Upper lobe of left lung (tissue), 6 donors: ENCODE measurements around the gene PHTF1. TPM values are rescaled to one million over a fixed set of nuclear protein-coding genes. Genes with fewer than 3 reads are reported as not detected.

Experiments
- ATAC-seq, 2 donors: fragments of 200-7000 bp; cut with Tn5 transposase; one replicate each; pipeline ENCODE4 v1.9.1; 2022; ENCODE audit warnings: mild to moderate bottlenecking in 2 of 2, moderate library complexity in 2 of 2; ENCODE audit not compliant: low FRiP score in 2 of 2
- DNase-seq, 2 donors: peaks; one replicate each; pipeline ENCODE4 v3.0.0-alpha.2; 2019 to 2020
- H3K27ac ChIP-seq, 4 donors: fragments of 200-600 bp; sonication (generic); one replicate each; pipeline ENCODE4 v1.5.1; 2016 to 2019
- H3K27me3 ChIP-seq, 4 donors: fragments of 200-600 bp; sonication (generic); one replicate each; pipeline ENCODE4 v1.5.1; 2017 to 2019
- H3K36me3 ChIP-seq, 4 donors: fragments of 200-600 bp; sonication (generic); one replicate each; pipeline ENCODE4 v1.5.1; 2016 to 2019
- H3K4me1 ChIP-seq, 4 donors: fragments of 200-600 bp; sonication (generic); one replicate each; pipeline ENCODE4 v1.5.1; 2018 to 2019
- H3K4me3 ChIP-seq, 4 donors: fragments of 200-600 bp; sonication (generic); one replicate each; pipeline ENCODE4 v1.5.1; 2017 to 2019; ENCODE audit warnings: mild to moderate bottlenecking in 2 of 4, moderate library complexity in 1 of 4
- H3K9me3 ChIP-seq, 4 donors: fragments of 200-600 bp; sonication (generic); one replicate each; pipeline ENCODE4 v1.5.1; 2018 to 2019
- EP300 ChIP-seq, 4 donors: sonication (generic); formaldehyde crosslinking; IDR thresholded peaks; one replicate each; pipeline ENCODE4 v1.5.1; 2017; ENCODE audit warnings: antibody characterized with exemption in 4 of 4, control low read depth in 2 of 4
- POLR2A ChIP-seq, 4 donors: fragments of 450-650 bp; IDR thresholded peaks; one replicate each; pipeline ENCODE4 v1.5.1; 2016 to 2017; ENCODE audit warnings: antibody characterized with exemption in 4 of 4, mild to moderate bottlenecking in 2 of 4
- POLR2AphosphoS5 ChIP-seq, 2 donors: sonication (generic); formaldehyde crosslinking; IDR thresholded peaks; one replicate each; pipeline ENCODE4 v1.5.1; 2017; ENCODE audit warnings: antibody characterized with exemption in 2 of 2
- WGBS, 2 donors: methylation state at CpG; one replicate each; pipeline ENCODE4 v1.1.5; 2017 to 2018; 5-methylcytosine and 5-hydroxymethylcytosine counted together
- total RNA-seq, 6 donors: library from RNA; depleted of rRNA in 4 of 6; stranded (reverse); fragments of >200 nt in 4 of 6; gene quantifications; one replicate each; pipeline versions ENCODE4 v1.1.0 to v1.2.1, GENCODE V29; 2016 to 2021
- TF ChIP-seq, protein P1 (sequence below), 6 experiments: fragments of 450-650 bp in 4 of 6; fragments of 200-600 bp in 2 of 6; sonication (generic) in 2 of 6; IDR thresholded peaks; one replicate each; pipeline ENCODE4 v1.5.1; 2016 to 2019; ENCODE audit warnings: antibody characterized with exemption in 6 of 6
- donor health status: DM: no; HTN: no; CAD: no; lungs with moderate emphysema.
- donor health status: DM: no; HTN: yes; CAD: no; lungs with severe emphysema.

The PHTF1 gene
- total RNA-seq, 6 donors from 2014 or later: 14.7 to 42.3 (median 22.7) TPM

DNA sequence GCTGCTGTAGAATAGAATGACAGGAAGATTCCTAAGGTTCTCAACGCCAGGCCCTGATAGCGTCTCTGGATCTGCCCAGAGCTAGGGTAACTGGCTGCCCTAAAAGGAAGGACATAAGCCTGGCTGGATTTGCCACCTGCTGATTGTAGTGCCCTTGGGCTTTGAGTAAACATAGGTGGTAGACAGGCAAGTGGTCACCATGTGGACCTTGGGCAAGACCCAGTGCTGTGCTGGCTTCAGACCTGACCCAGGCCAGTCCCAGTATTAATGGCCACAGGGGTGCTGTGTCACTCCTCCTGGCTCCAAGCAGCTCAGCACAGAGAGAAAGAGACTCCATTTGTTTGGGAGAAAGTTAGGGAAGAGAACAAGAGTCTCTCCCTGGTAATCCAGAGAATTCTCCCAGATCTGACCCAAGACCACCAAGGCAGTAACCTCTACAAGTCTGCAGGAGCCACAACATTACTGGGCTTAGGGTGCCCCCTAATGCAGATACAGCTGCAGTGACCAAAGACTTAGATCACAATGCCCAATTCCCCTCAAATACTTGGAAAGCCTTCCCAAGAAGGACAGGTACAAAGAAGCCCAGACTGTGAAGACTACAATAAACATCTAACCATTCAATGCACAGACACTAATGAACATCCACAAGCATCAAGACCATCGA is 44.5 kb downstream of the PHTF1 start:
- Histone ChIP-seq H3K4me3 (no peak overlapping the region), H3K9me3 (peaks cover 0 to 6% (median 0%) of the 10 kb centered on the region in 4 donors), H3K27ac (no peak overlapping the region), H3K36me3 (peaks cover 0 to 40% (median 34%) of the 10 kb centered on the region in 4 donors), H3K27me3 (no peaks in the 10 kb centered on the region), H3K4me1 (no peaks in the 10 kb centered on the region)
- peak in 1 of 2 donors; percentile 15 for ATAC-seq
- DNase-seq: no peak
- TF ChIP-seq POLR2AphosphoS5 (IDR thresholded peaks at IDR 0.05): no peak
- TF ChIP-seq EP300 (IDR thresholded peaks at IDR 0.05): no peak
- TF ChIP-seq POLR2A (IDR thresholded peaks at IDR 0.05): no peak
- TF ChIP-seq, protein P1, sequence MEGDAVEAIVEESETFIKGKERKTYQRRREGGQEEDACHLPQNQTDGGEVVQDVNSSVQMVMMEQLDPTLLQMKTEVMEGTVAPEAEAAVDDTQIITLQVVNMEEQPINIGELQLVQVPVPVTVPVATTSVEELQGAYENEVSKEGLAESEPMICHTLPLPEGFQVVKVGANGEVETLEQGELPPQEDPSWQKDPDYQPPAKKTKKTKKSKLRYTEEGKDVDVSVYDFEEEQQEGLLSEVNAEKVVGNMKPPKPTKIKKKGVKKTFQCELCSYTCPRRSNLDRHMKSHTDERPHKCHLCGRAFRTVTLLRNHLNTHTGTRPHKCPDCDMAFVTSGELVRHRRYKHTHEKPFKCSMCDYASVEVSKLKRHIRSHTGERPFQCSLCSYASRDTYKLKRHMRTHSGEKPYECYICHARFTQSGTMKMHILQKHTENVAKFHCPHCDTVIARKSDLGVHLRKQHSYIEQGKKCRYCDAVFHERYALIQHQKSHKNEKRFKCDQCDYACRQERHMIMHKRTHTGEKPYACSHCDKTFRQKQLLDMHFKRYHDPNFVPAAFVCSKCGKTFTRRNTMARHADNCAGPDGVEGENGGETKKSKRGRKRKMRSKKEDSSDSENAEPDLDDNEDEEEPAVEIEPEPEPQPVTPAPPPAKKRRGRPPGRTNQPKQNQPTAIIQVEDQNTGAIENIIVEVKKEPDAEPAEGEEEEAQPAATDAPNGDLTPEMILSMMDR (IDR thresholded peaks at IDR 0.05): no peak
- 94 to 96% methylated on average over 3 of the region's 3 CpGs for WGBS, 2 donors

DNA sequence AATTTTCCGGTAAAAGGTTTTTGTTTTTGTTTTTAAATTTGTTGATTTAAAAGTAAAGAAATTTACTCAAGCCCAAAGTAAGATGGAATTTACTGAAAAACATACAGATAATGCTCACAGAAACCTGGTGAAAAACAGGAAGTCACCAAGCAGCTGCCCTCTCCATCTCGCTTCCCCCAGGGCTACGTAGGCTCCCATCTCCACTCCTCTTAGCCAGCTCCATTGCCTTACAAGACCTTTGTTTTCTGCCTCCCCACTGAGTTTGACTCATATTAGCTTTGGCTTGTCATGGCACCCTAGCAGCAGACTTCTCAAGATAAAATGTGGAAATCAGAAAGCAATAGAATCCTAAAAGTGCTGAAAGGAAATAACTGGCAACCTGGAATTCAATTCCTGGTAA is 57.9 kb downstream of the PHTF1 start:
- Histone ChIP-seq H3K27ac (no peak overlapping the region), H3K27me3 (no peaks in the 10 kb centered on the region), H3K4me3 (no peak overlapping the region), H3K9me3 (no peaks in the 10 kb centered on the region), H3K4me1 (no peaks in the 10 kb centered on the region), H3K36me3 (peaks cover 0 to 39% (median 7%) of the 10 kb centered on the region in 4 donors)
- TF ChIP-seq EP300 (IDR thresholded peaks at IDR 0.05) (no peak), POLR2AphosphoS5 (IDR thresholded peaks at IDR 0.05) (no peak), POLR2A (IDR thresholded peaks at IDR 0.05) (no peak)
- TF ChIP-seq, protein P1 (IDR thresholded peaks at IDR 0.05): no peak
- no peak for DNase-seq
- WGBS, 2 donors: 85 to 88% methylated on average over 3 of the region's 3 CpGs
- ATAC-seq: no peak

DNA sequence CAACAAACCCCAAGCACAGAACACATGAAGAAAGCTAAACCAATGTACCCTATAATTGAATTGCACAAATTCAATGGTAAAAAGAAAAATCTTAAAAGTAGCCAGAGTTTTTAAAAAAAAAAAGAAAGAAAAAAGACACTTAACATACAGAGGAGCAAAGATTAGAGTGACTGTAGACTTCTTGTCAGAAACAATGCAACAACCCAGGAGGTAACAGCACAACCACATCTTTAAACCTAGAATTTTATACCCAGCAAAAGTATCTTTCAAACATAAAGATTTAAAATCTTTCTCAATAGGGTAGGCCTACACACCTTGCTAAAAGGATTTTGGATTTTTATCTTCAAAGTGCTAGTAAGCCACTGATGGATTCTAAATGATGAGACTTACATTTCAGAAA is 64.4 kb downstream of the PHTF1 start:
- Histone ChIP-seq H3K4me3 (no peak overlapping the region), H3K4me1 (no peaks in the 10 kb centered on the region), H3K9me3 (peaks cover 3 to 23% (median 14%) of the 10 kb centered on the region in 4 donors), H3K27ac (no peak overlapping the region), H3K27me3 (no peaks in the 10 kb centered on the region), H3K36me3 (peaks cover 0 to 21% (median 7%) of the 10 kb centered on the region in 4 donors)
- no peak for DNase-seq
- no peak for ATAC-seq
- no peak for TF ChIP-seq POLR2A (IDR thresholded peaks at IDR 0.05)
- TF ChIP-seq POLR2AphosphoS5 (IDR thresholded peaks at IDR 0.05): no peak
- TF ChIP-seq, protein P1 (IDR thresholded peaks at IDR 0.05): no peak
- TF ChIP-seq EP300 (IDR thresholded peaks at IDR 0.05): no peak

DNA sequence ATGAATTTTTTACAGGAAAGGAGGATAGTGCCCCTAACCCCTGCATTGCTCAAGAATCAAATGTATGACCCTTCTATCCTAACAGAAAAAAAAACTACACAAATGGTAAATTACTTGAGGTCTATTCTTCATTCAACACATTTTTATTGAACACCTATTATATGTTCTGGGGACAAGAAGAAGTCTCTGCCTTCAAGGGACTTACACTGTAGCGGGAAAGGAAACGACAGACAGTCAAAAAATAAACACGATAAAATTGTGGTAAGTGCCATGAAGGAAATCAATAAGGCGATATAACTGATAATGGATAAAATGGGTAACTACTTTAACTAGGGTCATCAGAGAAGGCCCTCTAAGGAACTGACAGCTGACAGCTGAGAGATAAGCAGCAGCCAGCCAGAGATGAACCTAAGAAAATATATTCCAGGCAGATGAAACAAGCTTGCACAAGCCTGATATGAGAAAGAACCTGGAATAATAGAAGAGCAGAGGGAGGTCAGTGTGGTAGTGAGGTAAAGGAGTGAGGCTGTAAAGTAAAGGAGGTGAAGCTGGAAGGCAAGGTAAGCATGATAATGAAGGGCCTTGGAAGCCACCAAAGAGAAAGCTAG is 66.4 kb downstream of the PHTF1 start:
- no peak for TF ChIP-seq POLR2AphosphoS5 (IDR thresholded peaks at IDR 0.05)
- TF ChIP-seq POLR2A (IDR thresholded peaks at IDR 0.05): no peak
- TF ChIP-seq, protein P1 (IDR thresholded peaks at IDR 0.05): no peak
- no peak for TF ChIP-seq EP300 (IDR thresholded peaks at IDR 0.05)
- H3K36me3 ChIP-seq: peaks cover 0 to 18% (median 1%) of the 10 kb centered on the region in 4 donors
- no peak for DNase-seq
- H3K4me1 ChIP-seq: no peaks in the 10 kb centered on the region
- no peaks in the 10 kb centered on the region for H3K27me3 ChIP-seq
- H3K9me3 ChIP-seq: peaks cover 3 to 23% (median 14%) of the 10 kb centered on the region in 4 donors
- 92 to 97% methylated on average over 4 of the region's 4 CpGs for WGBS, 2 donors
- ATAC-seq: no peak
- no peak overlapping the region for H3K27ac ChIP-seq
- H3K4me3 ChIP-seq: no peak overlapping the region
